ENCODE results near the gene CHKB.
A peak's percentile ranks its signal among the peaks of the same experiment; 100 is the strongest.

Gene CHKB

GRCh38 chr22:50574383-50574755 lies 8.3 kb downstream of the CHKB start:
- no peak for DNase-seq (ENCODE audit: low read depth in 2 of 2)

- DNase-seq (ENCODE audit: low read depth in 2 of 2) = no peak
Observed at GRCh38 chr22:50573491-50574382, 8.9 kb downstream of the CHKB start.

- no peak for DNase-seq (ENCODE audit: low read depth in 2 of 2)
Observed at GRCh38 chr22:50572965-50573364, 9.7 kb downstream of the CHKB start.

- no peak for DNase-seq (ENCODE audit: low read depth in 2 of 2)
Observed at GRCh38 chr22:50571264-50572175, 11.1 kb downstream of the CHKB start.

- no peak for DNase-seq (ENCODE audit: low read depth in 2 of 2)
Observed at GRCh38 chr22:50570861-50571260, 11.8 kb downstream of the CHKB start.

- no peak for DNase-seq (ENCODE audit: low read depth in 2 of 2)
Observed at GRCh38 chr22:50569896-50570535, 12.6 kb downstream of the CHKB start.

- no peak for DNase-seq (ENCODE audit: low read depth in 2 of 2)
Observed at GRCh38 chr22:50569041-50569459, 13.6 kb downstream of the CHKB start.

- no peak for DNase-seq (ENCODE audit: low read depth in 2 of 2)
Observed at GRCh38 chr22:50568626-50569025, 14.0 kb downstream of the CHKB start.

GRCh38 chr22:50567721-50568252 lies 14.9 kb downstream of the CHKB start:
- no peak for DNase-seq (ENCODE audit: low read depth in 2 of 2)

GRCh38 chr22:50564289-50564688 lies 18.4 kb downstream of the CHKB start:
- DNase-seq (ENCODE audit: low read depth in 2 of 2) = no peak

- DNase-seq (ENCODE audit: low read depth in 2 of 2) = no peak
Observed at GRCh38 chr22:50563413-50564160, 19.1 kb downstream of the CHKB start.

- peak; percentile 96 to 97 for DNase-seq (ENCODE audit: low read depth in 2 of 2)
Observed at GRCh38 chr22:50562523-50563412, 19.9 kb downstream of the CHKB start, which contains the start of gene SYCE3. Gene SYCE3 (minus strand): TSS chr22:50562919. CDS start chr22:50556405, 6,514 bp downstream.

- DNase-seq (ENCODE audit: low read depth in 2 of 2) = no peak
Observed at GRCh38 chr22:50561401-50562358, 21.0 kb downstream of the CHKB start.

- no peak for DNase-seq (ENCODE audit: low read depth in 2 of 2)
Observed at GRCh38 chr22:50560034-50560433, 22.6 kb downstream of the CHKB start.

- DNase-seq (ENCODE audit: low read depth in 2 of 2) = no peak
Observed at GRCh38 chr22:50556703-50557102, 25.9 kb downstream of the CHKB start.

- no peak for DNase-seq (ENCODE audit: low read depth in 2 of 2)
Observed at GRCh38 chr22:50553310-50553709, 29.3 kb downstream of the CHKB start.

GRCh38 chr22:50551160-50551752 lies 31.4 kb downstream of the CHKB start:
- DNase-seq (ENCODE audit: low read depth in 2 of 2) = no peak

- DNase-seq (ENCODE audit: low read depth in 2 of 2) = no peak
Observed at GRCh38 chr22:50550395-50550794, 32.3 kb downstream of the CHKB start.

Data from stimulated activated CD8-positive, alpha-beta memory T cell treated with anti-CD3 and anti-CD28 coated beads, Interleukin-2, amount 100 ng/mL, for 48 hours (primary cell).